Activated CD8-positive, alpha-beta memory T cell treated with anti-CD3 and anti-CD28 coated beads, Interleukin-2, amount 10 ng/mL, durations not matched to agents 7 days and 5 days (primary cell): ENCODE results near the gene ROBO1. TPM values are rescaled to one million over a fixed set of nuclear protein-coding genes. Genes with fewer than 3 reads are reported as not detected.
"Not testable (repeated sequence)": the region's sequence is repeated elsewhere in the genome, so short reads cannot be mapped to it uniquely, and the experiment has no call there.

Experiments used
- ATAC-seq: fragments of 150-1000 bp; cut with Tn5 transposase; one replicate; pipeline ENCODE4 v1.10.0; 2021; ENCODE audit warnings: moderate library complexity
- CTCF ChIA-PET: fragments of 350-600 bp; sonication (Branson Sonifier 250); formaldehyde crosslinking; loops from one replicate; lab custom pipeline; 2021; ENCODE audit warnings: antibody characterized with exemption; lab: Charles Lee
- DNase-seq: peaks from one replicate; pipeline ENCODE4 v3.0.0-alpha.2; 2020
- H3K27ac Mint-ChIP-seq: one replicate; pipeline ENCODE4 v1.8.0; 2021; ENCODE audit warnings: mild to moderate bottlenecking, mixed read lengths
- H3K27me3 Mint-ChIP-seq: one replicate; pipeline ENCODE4 v1.8.0; 2021; ENCODE audit warnings: mixed read lengths
- H3K36me3 Mint-ChIP-seq: one replicate; pipeline ENCODE4 v1.8.0; 2021; ENCODE audit warnings: mild to moderate bottlenecking, mixed read lengths
- H3K4me1 Mint-ChIP-seq: one replicate; pipeline ENCODE4 v1.8.0; 2021; ENCODE audit warnings: mixed read lengths
- H3K4me3 Mint-ChIP-seq: one replicate; pipeline ENCODE4 v1.8.0; 2021; ENCODE audit warnings: mild to moderate bottlenecking, moderate library complexity, mixed read lengths
- H3K9me3 Mint-ChIP-seq: one replicate; pipeline ENCODE4 v1.8.0; 2022; ENCODE audit warnings: low read depth, mixed read lengths
- total RNA-seq, 2 experiments: library from RNA; stranded (reverse); gene quantifications; one replicate each; pipeline ENCODE4 v1.2.3, GENCODE V29; 2021

The ROBO1 gene
- total RNA-seq, 2 experiments from 2014 or later, result 0.32 to 0.87 TPM

DNA sequence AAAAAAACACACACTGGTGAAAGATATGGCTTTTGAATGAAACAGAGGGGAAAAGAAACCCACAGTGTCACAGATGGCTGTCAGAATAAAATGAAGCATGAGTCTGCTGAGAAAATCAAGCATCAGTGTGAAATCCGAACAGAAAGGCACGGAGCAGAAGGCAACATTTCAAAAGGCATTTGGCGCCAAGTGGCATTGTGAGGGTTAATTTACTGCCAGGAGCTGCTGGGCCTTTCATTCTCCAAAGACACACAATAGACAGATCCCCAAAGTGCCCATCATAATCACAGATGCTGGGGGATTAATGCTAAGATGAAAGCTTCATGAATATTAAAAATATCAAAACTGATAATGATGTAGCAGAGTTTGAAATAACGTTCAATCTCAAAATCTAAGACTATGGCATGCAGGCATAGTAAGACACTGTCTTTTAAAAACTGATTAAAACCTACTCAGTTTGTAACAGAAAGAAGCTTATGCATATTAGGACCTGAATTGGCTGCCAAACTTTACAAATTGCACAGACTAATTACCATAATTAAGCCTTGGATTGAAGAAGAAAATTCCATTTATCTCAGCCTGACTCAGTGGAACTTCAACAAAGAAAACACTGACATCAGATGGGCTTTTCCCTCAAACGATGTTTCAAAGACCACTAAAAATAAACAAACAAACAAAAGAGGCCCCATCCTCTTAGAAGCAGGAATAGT lies 589.2 kb downstream of the ROBO1 start:
- H3K4me3 Mint-ChIP-seq, result no peak overlapping the region
- H3K27ac Mint-ChIP-seq, result no peak overlapping the region
- H3K36me3 Mint-ChIP-seq, result no peaks in the 10 kb centered on the region
- H3K27me3 Mint-ChIP-seq, result no peaks in the 10 kb centered on the region
- ATAC-seq (no peak), DNase-seq (no peak)
- CTCF ChIA-PET, result no interaction called here
- no peaks in the 10 kb centered on the region for H3K4me1 Mint-ChIP-seq
- H3K9me3 Mint-ChIP-seq, result peaks cover 7% of the 10 kb centered on the region

DNA sequence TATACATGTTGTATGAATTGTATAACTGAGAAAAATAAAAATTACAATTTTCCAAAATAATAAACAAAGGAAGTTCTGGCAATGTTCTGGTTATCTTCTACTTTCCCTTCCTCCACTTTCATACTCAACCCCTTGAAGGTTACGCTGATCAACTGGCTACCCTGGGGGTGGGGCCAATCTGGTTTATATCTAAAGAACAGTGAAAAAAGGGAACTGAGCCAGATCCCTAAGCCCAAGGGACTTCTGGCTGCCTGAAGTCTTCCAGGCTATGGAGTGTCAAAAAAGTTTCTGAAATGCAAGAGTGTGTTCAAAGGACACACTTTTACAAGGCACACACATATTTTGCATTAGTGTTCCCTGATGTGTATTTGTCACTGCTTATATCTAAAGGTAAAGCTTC lies 591.9 kb downstream of the ROBO1 start:
- ATAC-seq, result no peak
- DNase-seq, result no peak
- CTCF ChIA-PET, result no interaction called here
- Mint-ChIP-seq H3K4me3 (no peak overlapping the region), H3K27me3 (no peaks in the 10 kb centered on the region), H3K36me3 (no peaks in the 10 kb centered on the region), H3K4me1 (no peaks in the 10 kb centered on the region), H3K27ac (no peak overlapping the region), H3K9me3 (peaks cover 4% of the 10 kb centered on the region)

DNA sequence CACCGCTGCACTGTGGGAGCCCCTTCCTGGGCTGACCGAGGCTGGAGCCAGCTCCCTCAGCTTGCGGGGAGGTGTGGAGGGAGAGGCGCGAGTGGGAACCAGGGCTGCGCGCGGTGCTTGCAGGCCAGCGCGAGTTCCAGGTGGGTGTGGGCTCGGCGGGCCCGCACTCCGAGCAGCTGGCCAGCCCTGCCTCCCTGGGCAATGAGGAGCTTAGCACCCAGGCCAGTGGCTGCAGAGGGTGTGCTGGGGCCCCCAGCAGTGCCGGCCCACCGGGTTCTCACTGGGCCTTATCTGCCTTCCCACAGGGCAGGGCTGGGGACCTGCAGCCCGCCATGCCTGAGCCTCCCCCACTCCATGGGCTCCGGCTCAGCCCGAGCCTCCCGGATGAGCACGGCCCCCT lies 594.5 kb downstream of the ROBO1 start:
- H3K9me3 Mint-ChIP-seq, CTCF ChIA-PET, H3K4me1 Mint-ChIP-seq, DNase-seq, H3K27ac Mint-ChIP-seq, H3K36me3 Mint-ChIP-seq, ATAC-seq, H3K27me3 Mint-ChIP-seq, H3K4me3 Mint-ChIP-seq: not testable (repeated sequence)

GRCh38 chr3:79172241-79172640 lies 595.6 kb downstream of the ROBO1 start:
- Mint-ChIP-seq H3K27me3 (no peaks in the 10 kb centered on the region), H3K27ac (no peak overlapping the region), H3K4me3 (no peak overlapping the region), H3K9me3 (peaks cover 4% of the 10 kb centered on the region), H3K36me3 (no peaks in the 10 kb centered on the region), H3K4me1 (no peaks in the 10 kb centered on the region)
- CTCF ChIA-PET, result no interaction called here
- DNase-seq, result no peak
- ATAC-seq, result no peak

- Mint-ChIP-seq H3K27me3 (no peaks in the 10 kb centered on the region), H3K4me3 (no peak overlapping the region), H3K27ac (no peak overlapping the region), H3K4me1 (no peaks in the 10 kb centered on the region), H3K36me3 (no peaks in the 10 kb centered on the region), H3K9me3 (peaks cover 4% of the 10 kb centered on the region)
- no peak for DNase-seq
- ATAC-seq, result no peak
- CTCF ChIA-PET, result no interaction called here
Measured at GRCh38 chr3:79170021-79170420, 597.8 kb downstream of the ROBO1 start.

GRCh38 chr3:79167651-79168416 lies 600.0 kb downstream of the ROBO1 start:
- CTCF ChIA-PET, result no interaction called here
- DNase-seq (no peak), ATAC-seq (no peak)
- Mint-ChIP-seq H3K36me3 (no peaks in the 10 kb centered on the region), H3K4me3 (no peak overlapping the region), H3K27ac (no peak overlapping the region), H3K27me3 (no peaks in the 10 kb centered on the region), H3K4me1 (no peaks in the 10 kb centered on the region), H3K9me3 (peaks cover 9% of the 10 kb centered on the region)

DNA sequence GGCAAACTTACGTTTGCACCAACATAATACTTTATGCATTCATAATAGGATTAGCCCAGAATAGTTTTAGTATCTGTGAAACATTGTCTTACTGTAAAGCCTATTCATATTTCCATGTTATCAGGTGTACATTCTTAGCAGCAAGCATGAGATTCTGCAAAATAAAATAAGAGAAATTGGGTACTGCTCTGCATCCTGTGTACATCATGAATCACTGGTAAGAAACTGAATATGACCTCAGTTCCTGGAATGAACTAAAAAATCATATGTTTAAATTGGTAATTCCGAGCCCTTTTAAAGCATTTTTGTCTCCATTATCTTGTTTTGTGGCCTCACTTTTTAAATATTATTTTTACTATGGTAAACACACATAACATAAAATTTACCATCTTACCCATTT lies 605.1 kb downstream of the ROBO1 start:
- H3K27ac Mint-ChIP-seq, result no peak overlapping the region
- ATAC-seq, result no peak
- CTCF ChIA-PET, result no interaction called here
- H3K9me3 Mint-ChIP-seq, result peaks cover 6% of the 10 kb centered on the region
- H3K4me3 Mint-ChIP-seq, result no peak overlapping the region
- DNase-seq, result no peak
- H3K27me3 Mint-ChIP-seq, result no peaks in the 10 kb centered on the region
- H3K4me1 Mint-ChIP-seq, result no peaks in the 10 kb centered on the region
- no peaks in the 10 kb centered on the region for H3K36me3 Mint-ChIP-seq

DNA sequence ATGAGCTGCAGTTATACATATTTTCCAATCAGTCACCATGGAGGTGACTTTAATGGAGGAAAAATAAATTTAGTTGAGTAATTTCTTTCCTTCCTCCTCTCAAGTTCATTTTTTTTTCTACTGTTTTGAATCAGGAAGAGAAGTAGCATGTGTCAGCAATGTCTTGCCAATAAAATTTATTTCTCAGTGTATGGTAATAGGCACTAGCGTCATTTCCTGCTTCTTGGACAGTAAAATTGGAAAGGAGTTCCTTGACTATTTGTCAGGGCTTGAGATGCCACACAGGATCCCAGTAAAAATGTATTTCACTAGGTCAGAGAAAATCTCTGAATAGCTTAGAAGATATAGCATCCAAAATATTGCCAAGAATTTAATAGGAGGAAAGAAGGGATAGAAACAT lies 605.9 kb downstream of the ROBO1 start:
- no peaks in the 10 kb centered on the region for H3K4me1 Mint-ChIP-seq
- CTCF ChIA-PET, result no interaction called here
- no peaks in the 10 kb centered on the region for H3K27me3 Mint-ChIP-seq
- no peak overlapping the region for H3K27ac Mint-ChIP-seq
- no peak for ATAC-seq
- H3K9me3 Mint-ChIP-seq, result peaks cover 6% of the 10 kb centered on the region
- DNase-seq, result no peak
- no peak overlapping the region for H3K4me3 Mint-ChIP-seq
- H3K36me3 Mint-ChIP-seq, result no peaks in the 10 kb centered on the region

DNA sequence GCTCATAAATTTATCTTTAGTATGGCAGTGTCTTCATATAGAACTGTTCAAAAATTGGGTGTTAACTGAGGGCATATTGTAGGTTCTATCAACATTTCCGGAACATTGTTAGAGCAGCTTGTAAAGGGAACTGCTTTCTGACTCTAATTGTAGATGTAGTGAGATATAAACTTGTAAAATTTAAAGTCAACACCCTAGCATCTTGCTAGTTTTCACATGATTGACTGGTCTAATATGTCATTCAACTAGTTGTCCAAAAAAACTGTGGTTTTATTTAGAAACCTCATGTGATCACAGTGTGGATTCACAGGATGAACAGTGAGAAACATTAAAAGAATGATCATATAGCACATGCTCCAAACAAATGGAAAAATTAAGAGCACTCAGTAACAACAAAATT lies 607.4 kb downstream of the ROBO1 start:
- Mint-ChIP-seq H3K9me3 (peaks cover 6% of the 10 kb centered on the region), H3K27me3 (no peaks in the 10 kb centered on the region), H3K36me3 (no peaks in the 10 kb centered on the region), H3K27ac (no peak overlapping the region), H3K4me1 (no peaks in the 10 kb centered on the region), H3K4me3 (no peak overlapping the region)
- CTCF ChIA-PET, result no interaction called here
- DNase-seq (no peak), ATAC-seq (no peak)

DNA sequence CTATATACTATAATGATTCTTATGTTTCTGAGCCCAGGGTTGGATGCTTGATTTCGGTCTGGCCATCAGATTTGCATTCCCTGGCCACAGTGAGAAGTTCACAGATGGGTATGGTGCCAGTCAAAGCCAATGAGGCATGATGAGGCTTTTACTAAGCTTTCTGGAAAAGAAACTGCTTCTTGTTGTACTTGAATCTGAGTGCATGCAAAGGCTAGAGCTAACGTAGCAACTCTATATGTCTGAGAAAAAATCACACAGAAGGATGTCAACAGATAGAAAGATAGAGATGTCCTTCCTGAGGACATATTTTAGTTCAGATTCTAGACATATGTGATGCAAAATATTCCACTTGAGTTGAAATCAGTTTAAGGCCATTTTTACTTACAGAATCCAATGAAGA lies 608.1 kb downstream of the ROBO1 start:
- H3K9me3 Mint-ChIP-seq, result peaks cover 6% of the 10 kb centered on the region
- no peak overlapping the region for H3K4me3 Mint-ChIP-seq
- no peak for ATAC-seq
- H3K36me3 Mint-ChIP-seq, result no peaks in the 10 kb centered on the region
- H3K27ac Mint-ChIP-seq, result no peak overlapping the region
- CTCF ChIA-PET, result no interaction called here
- H3K27me3 Mint-ChIP-seq, result no peaks in the 10 kb centered on the region
- no peaks in the 10 kb centered on the region for H3K4me1 Mint-ChIP-seq
- no peak for DNase-seq

- H3K9me3 Mint-ChIP-seq, result no peaks in the 10 kb centered on the region
- H3K4me1 Mint-ChIP-seq, result no peaks in the 10 kb centered on the region
- DNase-seq, result no peak
- no peak overlapping the region for H3K4me3 Mint-ChIP-seq
- no peaks in the 10 kb centered on the region for H3K27me3 Mint-ChIP-seq
- no peaks in the 10 kb centered on the region for H3K36me3 Mint-ChIP-seq
- CTCF ChIA-PET, result no interaction called here
- H3K27ac Mint-ChIP-seq, result no peak overlapping the region
- no peak for ATAC-seq
Measured at GRCh38 chr3:79157191-79157590, 610.6 kb downstream of the ROBO1 start.

- peaks cover 8% of the 10 kb centered on the region for H3K9me3 Mint-ChIP-seq
- ATAC-seq (no peak), DNase-seq (no peak)
- no peaks in the 10 kb centered on the region for H3K4me1 Mint-ChIP-seq
- H3K36me3 Mint-ChIP-seq, result no peaks in the 10 kb centered on the region
- H3K27ac Mint-ChIP-seq, result no peak overlapping the region
- CTCF ChIA-PET, result no interaction called here
- H3K27me3 Mint-ChIP-seq, result no peaks in the 10 kb centered on the region
- H3K4me3 Mint-ChIP-seq, result no peak overlapping the region
Measured at GRCh38 chr3:79154865-79155264, 612.9 kb downstream of the ROBO1 start.

GRCh38 chr3:79148786-79149185 lies 619.0 kb downstream of the ROBO1 start:
- Mint-ChIP-seq H3K4me3 (no peak overlapping the region), H3K36me3 (no peaks in the 10 kb centered on the region), H3K4me1 (no peaks in the 10 kb centered on the region), H3K27me3 (no peaks in the 10 kb centered on the region), H3K9me3 (peaks cover 8% of the 10 kb centered on the region), H3K27ac (no peak overlapping the region)
- CTCF ChIA-PET, result no interaction called here
- ATAC-seq (no peak), DNase-seq (no peak)

GRCh38 chr3:79146024-79146423 lies 621.8 kb downstream of the ROBO1 start:
- Mint-ChIP-seq H3K9me3 (peaks cover 10% of the 10 kb centered on the region), H3K27ac (no peak overlapping the region), H3K4me1 (no peaks in the 10 kb centered on the region), H3K36me3 (no peaks in the 10 kb centered on the region), H3K27me3 (no peaks in the 10 kb centered on the region), H3K4me3 (no peak overlapping the region)
- DNase-seq, result no peak
- CTCF ChIA-PET, result no interaction called here
- ATAC-seq, result no peak
